GM12878 (cell line): Measurements from ENCODE around the gene NUMB. TPM values are rescaled to one million over a fixed set of nuclear protein-coding genes. Genes with fewer than 3 reads are reported as not detected.

Experiments
- ATAC-seq: fragments of 200-7000 bp; cut with Tn5 transposase; 3 replicates; pipeline ENCODE4 v1.9.1; 2020; ENCODE audit warnings: mild to moderate bottlenecking, moderate library complexity
- BruUV-seq: library from RNA; stranded (reverse); fragments of 400-500 nt; replicated peaks from 2 replicates; lab custom pipeline; 2021; lab: Mats Ljungman, UMichigan
- CTCF ChIA-PET: fragments of 300-600 bp; sonication (Branson Sonifier 250); formaldehyde crosslinking; extraction: SDS; loops from one replicate; lab custom pipeline; 2021; ENCODE audit warnings: inconsistent platforms; lab: Yijun Ruan, JAX
- POLR2A ChIA-PET: fragments of 350-600 bp; formaldehyde crosslinking; extraction: SDS; loops from one replicate; lab custom pipeline; 2021; ENCODE audit warnings: inconsistent platforms; lab: Charles Lee
- RAD21 ChIA-PET: fragments of 300-600 bp; sonication (Branson Sonifier 250); formaldehyde crosslinking; loops from one replicate; lab custom pipeline; 2023; ENCODE audit warnings: antibody characterized with exemption; ENCODE audit not compliant: unreplicated experiment; lab: Charles Lee
- SMC1A ChIA-PET: fragments of 300-600 bp; sonication (Branson Sonifier 250); formaldehyde crosslinking; loops from one replicate; lab custom pipeline; 2023; ENCODE audit not compliant: unreplicated experiment, uncharacterized antibody; lab: Charles Lee
- DNase-seq: peaks from one replicate; pipeline ENCODE4 v3.0.0-alpha.2; 2011; ENCODE audit warnings: low read depth, low spot score
- FAIRE-seq: peaks from 3 replicates; lab custom pipeline; 2011; peaks lifted over from hg19 to GRCh38; lab: Jason Lieb, UNC
- H2AFZ ChIP-seq: 2 replicates; pipeline ENCODE4 v1.6.0; 2011; ENCODE audit warnings: low read depth, low read length, control low read depth; ENCODE audit not compliant: control insufficient read depth
- H3K27ac ChIP-seq: 2 replicates; pipeline ENCODE4 v1.5.1; 2011; ENCODE audit warnings: control low read depth; ENCODE audit not compliant: control insufficient read depth, insufficient read depth
- H3K27me3 ChIP-seq, 2 experiments: replicated peaks in 1 of 2; 2 replicates each; pipeline versions ENCODE4 v1.6.0 to v1.6.1; 2011; ENCODE audit warnings: low read length in 1 of 2; ENCODE audit not compliant: control insufficient read depth in 2 of 2, insufficient read depth in 2 of 2
- H3K36me3 ChIP-seq, 2 experiments: 2 replicates each; pipeline ENCODE4 v1.5.1; 2011; ENCODE audit warnings: low read length in 1 of 2; ENCODE audit not compliant: control insufficient read depth in 2 of 2, insufficient read depth in 2 of 2
- H3K4me1 ChIP-seq: 2 replicates; pipeline ENCODE4 v1.6.1; 2011; ENCODE audit warnings: mild to moderate bottlenecking, low read length, moderate library complexity, mixed read lengths; ENCODE audit not compliant: control insufficient read depth, insufficient read depth
- H3K4me2 ChIP-seq: 2 replicates; pipeline ENCODE4 v1.6.0; 2011; ENCODE audit warnings: control low read depth; ENCODE audit not compliant: control insufficient read depth, insufficient read depth
- H3K4me3 ChIP-seq: fragments of 200-600 bp; sonication (generic); 2 replicates; pipeline ENCODE4 v1.5.1; 2016
- H3K79me2 ChIP-seq: 2 replicates; pipeline ENCODE4 v1.6.0; 2011; ENCODE audit warnings: low read length; ENCODE audit not compliant: control insufficient read depth, insufficient read depth
- H3K9ac ChIP-seq: 2 replicates; pipeline ENCODE4 v1.8.0; 2011; ENCODE audit warnings: low read length, control low read depth, mixed read lengths; ENCODE audit not compliant: control insufficient read depth, insufficient read depth
- H3K9me3 ChIP-seq: replicated peaks from 3 replicates; pipeline ENCODE4 v1.5.1; 2011; ENCODE audit warnings: mild to moderate bottlenecking, low read length; ENCODE audit not compliant: control insufficient read depth, insufficient read depth
- H4K20me1 ChIP-seq: 2 replicates; pipeline ENCODE4 v1.6.0; 2011; ENCODE audit not compliant: control insufficient read depth, insufficient read depth
- BHLHE40 ChIP-seq, 2 experiments: fragments of 450-650 bp in 1 of 2; IDR thresholded peaks; 2 replicates each; pipeline ENCODE4 v1.6.1; 2011 to 2017; ENCODE audit warnings: low read depth in 2 of 2, borderline replicate concordance in 1 of 2, improper control_type of control experiment in 1 of 2, low read length in 1 of 2, mild to moderate bottlenecking in 1 of 2
- MYC ChIP-seq: IDR thresholded peaks from 2 replicates; pipeline ENCODE4 v1.6.1; 2011; ENCODE audit warnings: mild to moderate bottlenecking, low read length, moderate library complexity, inconsistent platforms; ENCODE audit not compliant: insufficient read depth, insufficient replicate concordance, insufficient read length, severe bottlenecking
- WGBS: methylation state at CpG from one replicate; pipeline ENCODE4 v1.1.6; 2016; ENCODE audit warnings: low lambda C conversion rate; ENCODE audit not compliant: insufficient replicate concordance, insufficient coverage; ENCODE audit errors: missing lambda C conversion rate; 5-methylcytosine and 5-hydroxymethylcytosine counted together
- in situ Hi-C: fragments of 300-500 bp; cut with MboI; formaldehyde crosslinking; loops from 9 replicates; pipeline ENCODE4 v1.14.3; 2018; ENCODE audit warnings: mixed read lengths
- intact Hi-C: fragments of 100-400 bp; cut with micrococcal nuclease; formaldehyde crosslinking; loops from one replicate; pipeline ENCODE4 v1.14.2; 2022; ENCODE audit not compliant: unreplicated experiment
- polyA plus RNA-seq, 11 experiments: library from polyadenylated mRNA; depleted of rRNA in 4 of 11; unstranded in 6 of 11; stranded (reverse) in 5 of 11; fragments of >200 nt; fragmentation: Nextera tagmentation in 4 of 11; fragmentation: Illumina TruSeq in 1 of 11; extraction: Ambion mirVana in 4 of 11; extraction: Trizol in 1 of 11; gene quantifications; 1 replicate in 1 of 11; 2 replicates in 10 of 11; pipeline versions ENCODE4 v1.2.1 to v1.2.3, GENCODE V29; 2011 to 2016; ENCODE audit warnings: inconsistent platforms in 2 of 11, missing spikeins in 2 of 11, low read depth in 1 of 11
- total RNA-seq, 4 experiments: library from RNA; depleted of rRNA in 3 of 4; stranded (reverse); fragments of >200 nt in 3 of 4; fragmentation: Illumina TruSeq in 1 of 4; extraction: Trizol in 1 of 4; gene quantifications; 2 replicates each; pipeline versions ENCODE4 v1.2.1 to v1.2.3, GENCODE V29; 2013 to 2021
- TF ChIP-seq, protein P1 (sequence below): fragments of 450-650 bp; conservative IDR thresholded peaks from 2 replicates; pipeline ENCODE4 v1.6.1; 2017; ENCODE audit warnings: mild to moderate bottlenecking, moderate library complexity

NUMB gene
- total and polyA plus RNA-seq, 10 of the 15 experiments (the other 5 are each of a cell fraction or from before 2014, with no cell fraction given), result 22.0 to 147 (median 48.9) TPM

DNA sequence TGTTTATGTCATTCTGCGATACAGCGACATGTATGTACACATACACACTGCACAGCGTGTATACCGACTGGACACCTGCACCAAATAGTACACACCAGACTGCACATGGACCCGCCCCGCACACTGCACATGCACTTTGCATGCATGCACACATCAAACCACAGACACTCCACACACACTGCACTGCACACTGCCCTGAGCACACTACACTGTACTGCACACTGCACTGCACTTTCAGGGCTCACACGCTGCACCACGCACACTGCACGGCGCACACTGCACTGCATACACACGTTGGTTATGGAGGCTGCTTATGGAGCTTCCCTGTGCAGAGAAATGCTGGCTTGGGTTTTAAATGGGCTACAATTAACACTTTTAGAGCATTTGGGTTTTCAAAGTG, 219.4 kb downstream of the NUMB start:
- 0 out of 4 replicates have a peak, but pooled peaks of 1 of the 2 experiments have one; percentile 24 for TF ChIP-seq BHLHE40 (IDR thresholded peaks at IDR 0.05; ENCODE audit: borderline replicate concordance in 1 of 2, low read depth in 2 of 2, low read length in 1 of 2)
- no peak for TF ChIP-seq MYC
- TF ChIP-seq, protein P1, sequence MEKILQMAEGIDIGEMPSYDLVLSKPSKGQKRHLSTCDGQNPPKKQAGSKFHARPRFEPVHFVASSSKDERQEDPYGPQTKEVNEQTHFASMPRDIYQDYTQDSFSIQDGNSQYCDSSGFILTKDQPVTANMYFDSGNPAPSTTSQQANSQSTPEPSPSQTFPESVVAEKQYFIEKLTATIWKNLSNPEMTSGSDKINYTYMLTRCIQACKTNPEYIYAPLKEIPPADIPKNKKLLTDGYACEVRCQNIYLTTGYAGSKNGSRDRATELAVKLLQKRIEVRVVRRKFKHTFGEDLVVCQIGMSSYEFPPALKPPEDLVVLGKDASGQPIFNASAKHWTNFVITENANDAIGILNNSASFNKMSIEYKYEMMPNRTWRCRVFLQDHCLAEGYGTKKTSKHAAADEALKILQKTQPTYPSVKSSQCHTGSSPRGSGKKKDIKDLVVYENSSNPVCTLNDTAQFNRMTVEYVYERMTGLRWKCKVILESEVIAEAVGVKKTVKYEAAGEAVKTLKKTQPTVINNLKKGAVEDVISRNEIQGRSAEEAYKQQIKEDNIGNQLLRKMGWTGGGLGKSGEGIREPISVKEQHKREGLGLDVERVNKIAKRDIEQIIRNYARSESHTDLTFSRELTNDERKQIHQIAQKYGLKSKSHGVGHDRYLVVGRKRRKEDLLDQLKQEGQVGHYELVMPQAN, result no peak
- ChIA-PET SMC1A (interaction anchor here (1.1 to 2.0 kb wide), 2 partner anchors 15 to 50 kb away, joined by 3 to 8 read pairs; no protein-coding TSS in a partner anchor), CTCF (no interaction called here), POLR2A (interaction anchor here (0.5 to 1.4 kb wide), 3 partner anchors 16 to 48 kb away, joined by 3 to 6 read pairs (median 4); no protein-coding TSS in a partner anchor), RAD21 (interaction anchor here (0.8 kb wide), 1 partner anchor 52 kb away, joined by 3 read pairs; no protein-coding TSS in a partner anchor)
- H3K9ac ChIP-seq, result no peak overlapping the region
- no peak overlapping the region for H3K4me2 ChIP-seq
- H2AFZ ChIP-seq, result no peak overlapping the region
- ATAC-seq (peak; percentile 15), DNase-seq (no peak), FAIRE-seq (no peak)
- WGBS, result 78% methylated on average over 11 of the region's 11 CpGs
- H3K27me3 ChIP-seq, result peaks cover 8 to 26% of the 10 kb centered on the region in 2 experiments
- H3K4me3 ChIP-seq, result no peak overlapping the region
- no TSS peak for BruUV-seq
- H3K9me3 ChIP-seq, result no peaks in the 10 kb centered on the region; the same call in 2 of the 3 replicates
- H3K36me3 ChIP-seq, result no peaks in the 10 kb centered on the region
- H3K79me2 ChIP-seq, result no peaks in the 10 kb centered on the region
- peaks cover 47% of the 10 kb centered on the region for H3K4me1 ChIP-seq
- in situ Hi-C loops, result no loop called here
- 0 out of 2 replicates have a peak, but pooled peaks cover 4% of the 10 kb centered on the region for H4K20me1 ChIP-seq
- H3K27ac ChIP-seq, result no peak overlapping the region
- intact Hi-C loops, result no loop called here
